ENCODE measurements around the gene SULT1E1. TPM values are rescaled to one million over a fixed set of nuclear protein-coding genes. Genes with fewer than 3 reads are reported as not detected.

SULT1E1 gene
- total and polyA plus RNA-seq, 10 of the 15 experiments (the other 5 are each of a cell fraction or from before 2014, with no cell fraction given): not detected

- ATAC-seq (no peak), DNase-seq (ENCODE audit: low read depth, low spot score) (no peak), FAIRE-seq (no peak)
- H2AFZ ChIP-seq (ENCODE audit: control insufficient read depth, low read depth, low read length): no peak overlapping the region
- H3K79me2 ChIP-seq (ENCODE audit: control insufficient read depth, insufficient read depth, low read length): no peaks in the 10 kb centered on the region
- no peaks in the 10 kb centered on the region for H3K27me3 ChIP-seq (replicated peaks in 1 of 2; ENCODE audit: control insufficient read depth in 2 of 2, insufficient read depth in 2 of 2, low read length in 1 of 2)
- SMC1A ChIA-PET (ENCODE audit: uncharacterized antibody, unreplicated experiment): no interaction called here
- no peak overlapping the region for H3K4me2 ChIP-seq (ENCODE audit: control insufficient read depth, insufficient read depth)
- H3K4me1 ChIP-seq (ENCODE audit: control insufficient read depth, insufficient read depth, low read length): peaks cover 19% of the 10 kb centered on the region
- no peak overlapping the region for H3K9ac ChIP-seq (ENCODE audit: control insufficient read depth, insufficient read depth, low read length)
- in situ Hi-C loops (cut with MboI) (loop anchor here (25.0 kb wide), 1 partner anchor 1198 kb away; no protein-coding TSS in a partner anchor), intact Hi-C loops (cut with micrococcal nuclease; ENCODE audit: unreplicated experiment) (no loop called here)
- BruUV-seq (replicated peaks): no TSS peak
- no peak for TF ChIP-seq SUPT20H (IDR thresholded peaks at IDR 0.05; ENCODE audit: borderline replicate concordance, control insufficient read depth, low read depth, low read length)
- TF ChIP-seq TCF7 (IDR thresholded peaks at IDR 0.05; ENCODE audit: borderline replicate concordance): no peak
- no peak for TF ChIP-seq NRF1 (conservative IDR thresholded peaks at IDR 0.05; ENCODE audit: low read depth, low read length)
- no peak for TF ChIP-seq CTCF (IDR thresholded peaks at IDR 0.05 in 2 of 3, conservative IDR thresholded peaks at IDR 0.05 in 1 of 3; ENCODE audit: control insufficient read depth in 2 of 3, extremely low read depth in 1 of 3, insufficient read depth in 1 of 3, low read depth in 3 of 3, low read length in 3 of 3)
- no peak for TF ChIP-seq SMARCA5 (IDR thresholded peaks at IDR 0.05)
- TF ChIP-seq NFYB (IDR thresholded peaks at IDR 0.05; ENCODE audit: insufficient read depth, low read depth, low read length): no peak
- TF ChIP-seq BACH1 (IDR thresholded peaks at IDR 0.05; ENCODE audit: borderline replicate concordance): no peak
- no peak for TF ChIP-seq NFYA (IDR thresholded peaks at IDR 0.05; ENCODE audit: borderline replicate concordance, low read depth, low read length)
- no peak for TF ChIP-seq DPF2 (IDR thresholded peaks at IDR 0.05)
- TF ChIP-seq NR2F1 (conservative IDR thresholded peaks at IDR 0.05): no peak
- no peak for TF ChIP-seq BMI1 (IDR thresholded peaks at IDR 0.05; ENCODE audit: borderline replicate concordance)
- no peak for TF ChIP-seq STAT3 (IDR thresholded peaks at IDR 0.05; ENCODE audit: low read depth, low read length)
- TF ChIP-seq MYB (IDR thresholded peaks at IDR 0.05; ENCODE audit: borderline replicate concordance, low read depth, low read length): no peak
- no peak for TF ChIP-seq ETV6 (conservative IDR thresholded peaks at IDR 0.05 in 1 of 2, IDR thresholded peaks at IDR 0.05 in 1 of 2; ENCODE audit: borderline replicate concordance in 1 of 2, low read depth in 1 of 2)
- no peaks in the 10 kb centered on the region; the same call in 2 of the 3 replicates for H3K9me3 ChIP-seq (replicated peaks; ENCODE audit: control insufficient read depth, insufficient read depth, low read length)
- POLR2A ChIA-PET: no interaction called here
- no peak overlapping the region for H3K4me3 ChIP-seq
- CTCF ChIA-PET: interaction anchor here (0.5 kb wide), 1 partner anchor 348 kb away, joined by 3 read pairs; no protein-coding TSS in a partner anchor
- no peaks in the 10 kb centered on the region for H3K36me3 ChIP-seq (ENCODE audit: control insufficient read depth in 2 of 2, insufficient read depth in 2 of 2, low read length in 1 of 2)
- no peak overlapping the region for H3K27ac ChIP-seq (ENCODE audit: control insufficient read depth, insufficient read depth)
- 50% methylated on average over 1 of the region's 1 CpG for WGBS (ENCODE audit: insufficient coverage, insufficient replicate concordance, low lambda C conversion rate, missing lambda C conversion rate)
- H4K20me1 ChIP-seq (ENCODE audit: control insufficient read depth, insufficient read depth): no peaks in the 10 kb centered on the region
- RAD21 ChIA-PET (ENCODE audit: unreplicated experiment): no interaction called here
Measured at GRCh38 chr4:69835766-69836165, 24.2 kb downstream of the SULT1E1 start.

Measured in GM12878 (cell line).